Measurements from ENCODE around the gene FAM83E.

DNA sequence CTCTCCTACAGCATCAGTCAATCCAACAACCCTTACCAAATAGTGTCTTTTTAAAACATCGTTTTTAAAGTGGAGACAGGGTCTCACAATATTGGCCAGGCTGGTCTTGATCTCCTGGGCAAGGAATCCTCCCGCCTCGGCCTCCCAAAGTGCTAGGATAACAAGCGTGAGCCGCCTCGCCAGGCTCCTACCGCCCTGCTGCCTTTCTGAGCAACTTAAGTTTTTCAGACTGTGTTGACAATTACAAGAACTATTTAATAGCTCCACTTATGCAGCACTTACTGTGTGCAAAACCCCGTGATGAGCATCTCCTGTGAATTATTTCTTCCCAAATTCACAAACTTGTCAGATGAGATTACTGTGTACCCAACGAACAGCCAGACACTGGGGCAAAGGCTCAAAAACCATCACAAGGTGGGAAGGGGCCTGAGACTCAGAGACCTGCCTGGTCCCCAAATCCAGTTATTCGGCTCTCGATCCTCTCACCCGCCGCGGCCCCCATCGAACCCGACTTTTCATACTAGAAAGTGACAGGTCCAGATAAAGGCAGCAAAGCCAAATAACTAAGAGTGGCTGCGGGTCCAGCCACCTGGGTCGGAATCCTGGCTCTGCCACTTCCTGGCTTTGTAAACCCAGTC is 3.5 kb upstream of the FAM83E start:
- no peak for TF ChIP-seq POLR2A (IDR thresholded peaks at IDR 0.05; ENCODE audit: low read depth, low read length)
- TF ChIP-seq POLR2AphosphoS5 (IDR thresholded peaks at IDR 0.05; ENCODE audit: low read depth, low read length) = peak; percentile 31; the same call in 1 of the 2 replicates
- no peak for TF ChIP-seq TAF1 (IDR thresholded peaks at IDR 0.05; ENCODE audit: borderline replicate concordance, low read depth, low read length)

Data from GM12892 (cell line).